ENCODE data around the gene LILRB1.

GRCh38 chr19:54620464-54620863 lies 9.8 kb upstream of the LILRB1 start:
- no peak for TF ChIP-seq EZH2 (IDR thresholded peaks at IDR 0.05)
- TF ChIP-seq POLR2AphosphoS5 (IDR thresholded peaks at IDR 0.05; ENCODE audit: borderline replicate concordance, low read depth, low read length): no peak

Measured in SK-N-MC (cell line).